ENCODE data around the gene FGF12. TPM values are rescaled to one million over a fixed set of nuclear protein-coding genes. Genes with fewer than 3 reads are reported as not detected.

FGF12 gene
- total RNA-seq, 2 donors from 2014 or later: 1.5 TPM; not detected in 1

DNA sequence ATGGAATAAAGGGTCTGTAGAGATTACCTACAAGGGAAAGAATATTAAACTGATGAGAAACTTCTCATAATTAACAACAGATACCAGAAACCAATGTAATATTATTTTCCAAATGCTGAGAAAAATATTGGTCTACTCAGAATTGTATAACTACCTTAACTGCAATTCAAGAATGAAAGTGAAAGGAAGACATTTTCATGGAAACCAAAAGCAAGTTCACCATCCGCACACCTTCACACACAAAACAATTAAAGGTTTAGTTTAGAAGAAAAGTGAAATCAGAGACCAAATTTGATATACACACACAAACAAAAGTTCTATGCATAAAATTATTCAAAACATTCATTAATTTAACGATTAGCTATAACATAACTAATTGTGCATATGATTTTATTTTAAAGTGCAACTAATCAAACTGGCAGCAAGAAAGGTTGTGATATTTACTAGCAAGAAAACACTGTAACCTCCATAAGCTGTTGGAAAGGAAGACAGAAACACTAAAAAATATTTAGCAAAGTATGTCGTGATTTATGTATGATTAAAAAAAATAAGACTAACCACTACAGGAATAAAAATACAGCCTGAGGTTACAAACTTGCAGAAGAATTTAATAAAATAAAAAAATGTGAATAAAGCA lies 395.5 kb downstream of the FGF12 start:
- ATAC-seq (ENCODE audit: insufficient number of reproducible peaks, low FRiP score, low read depth) (no peak), DNase-seq (ENCODE audit: low spot score) (no peak)
- Histone ChIP-seq H3K4me3 (no peak overlapping the region), H3K36me3 (no peaks in the 10 kb centered on the region), H3K4me1 (ENCODE audit: control insufficient read depth in 1 of 2, low read depth in 2 of 2) (no peaks in the 10 kb centered on the region), H3K27me3 (replicated peaks; ENCODE audit: insufficient read depth) (no peaks in the 10 kb centered on the region), H3K9me3 (no peaks in the 10 kb centered on the region), H3K27ac (no peak overlapping the region)
- TF ChIP-seq, protein P1, sequence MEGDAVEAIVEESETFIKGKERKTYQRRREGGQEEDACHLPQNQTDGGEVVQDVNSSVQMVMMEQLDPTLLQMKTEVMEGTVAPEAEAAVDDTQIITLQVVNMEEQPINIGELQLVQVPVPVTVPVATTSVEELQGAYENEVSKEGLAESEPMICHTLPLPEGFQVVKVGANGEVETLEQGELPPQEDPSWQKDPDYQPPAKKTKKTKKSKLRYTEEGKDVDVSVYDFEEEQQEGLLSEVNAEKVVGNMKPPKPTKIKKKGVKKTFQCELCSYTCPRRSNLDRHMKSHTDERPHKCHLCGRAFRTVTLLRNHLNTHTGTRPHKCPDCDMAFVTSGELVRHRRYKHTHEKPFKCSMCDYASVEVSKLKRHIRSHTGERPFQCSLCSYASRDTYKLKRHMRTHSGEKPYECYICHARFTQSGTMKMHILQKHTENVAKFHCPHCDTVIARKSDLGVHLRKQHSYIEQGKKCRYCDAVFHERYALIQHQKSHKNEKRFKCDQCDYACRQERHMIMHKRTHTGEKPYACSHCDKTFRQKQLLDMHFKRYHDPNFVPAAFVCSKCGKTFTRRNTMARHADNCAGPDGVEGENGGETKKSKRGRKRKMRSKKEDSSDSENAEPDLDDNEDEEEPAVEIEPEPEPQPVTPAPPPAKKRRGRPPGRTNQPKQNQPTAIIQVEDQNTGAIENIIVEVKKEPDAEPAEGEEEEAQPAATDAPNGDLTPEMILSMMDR (IDR thresholded peaks at IDR 0.05): no peak

DNA sequence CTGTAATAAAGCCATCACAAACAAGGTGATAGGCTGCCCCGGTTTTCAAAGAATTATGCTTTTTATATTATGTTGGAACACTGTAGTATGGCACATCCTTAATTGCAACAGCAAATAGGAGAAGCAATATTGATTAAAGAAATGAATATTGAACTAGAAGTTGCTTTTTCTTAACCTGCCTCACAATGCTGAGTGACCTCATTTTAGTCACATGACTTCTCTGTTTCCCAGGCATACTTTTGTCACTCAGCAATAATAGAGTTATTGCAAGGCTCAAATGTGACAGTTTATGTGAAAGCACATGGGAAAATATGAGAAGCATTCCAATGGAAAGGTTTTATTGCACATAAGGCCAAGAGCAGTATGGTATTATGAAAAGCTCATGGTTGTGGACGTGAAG lies 400.7 kb downstream of the FGF12 start:
- TF ChIP-seq, protein P1 (IDR thresholded peaks at IDR 0.05): no peak
- H3K27ac ChIP-seq: no peak overlapping the region
- H3K27me3 ChIP-seq (replicated peaks; ENCODE audit: insufficient read depth): no peaks in the 10 kb centered on the region
- no peaks in the 10 kb centered on the region for H3K36me3 ChIP-seq
- ATAC-seq (ENCODE audit: insufficient number of reproducible peaks, low FRiP score, low read depth): no peak
- H3K4me1 ChIP-seq (ENCODE audit: control insufficient read depth in 1 of 2, low read depth in 2 of 2): no peaks in the 10 kb centered on the region
- H3K9me3 ChIP-seq: no peaks in the 10 kb centered on the region
- H3K4me3 ChIP-seq: no peak overlapping the region
- DNase-seq (ENCODE audit: low spot score): no peak

- Histone ChIP-seq H3K4me3 (no peak overlapping the region), H3K27me3 (replicated peaks; ENCODE audit: insufficient read depth) (no peaks in the 10 kb centered on the region), H3K9me3 (no peaks in the 10 kb centered on the region), H3K4me1 (ENCODE audit: control insufficient read depth in 1 of 2, low read depth in 2 of 2) (no peaks in the 10 kb centered on the region), H3K36me3 (no peaks in the 10 kb centered on the region), H3K27ac (no peak overlapping the region)
- ATAC-seq (ENCODE audit: insufficient number of reproducible peaks, low FRiP score, low read depth): no peak
- TF ChIP-seq, protein P1 (IDR thresholded peaks at IDR 0.05): no peak
- DNase-seq (ENCODE audit: low spot score): no peak
These were observed 409.8 kb downstream of the FGF12 start for GRCh38 chr3:192317564-192317963.

GRCh38 chr3:192313605-192314004 lies 413.7 kb downstream of the FGF12 start:
- no peaks in the 10 kb centered on the region for H3K36me3 ChIP-seq
- DNase-seq (ENCODE audit: low spot score) (no peak), ATAC-seq (ENCODE audit: insufficient number of reproducible peaks, low FRiP score, low read depth) (no peak)
- TF ChIP-seq, protein P1 (IDR thresholded peaks at IDR 0.05): no peak
- H3K4me1 ChIP-seq (ENCODE audit: control insufficient read depth in 1 of 2, low read depth in 2 of 2): no peaks in the 10 kb centered on the region
- H3K9me3 ChIP-seq: no peaks in the 10 kb centered on the region
- H3K27ac ChIP-seq: no peak overlapping the region
- H3K27me3 ChIP-seq (replicated peaks; ENCODE audit: insufficient read depth): no peaks in the 10 kb centered on the region
- no peak overlapping the region for H3K4me3 ChIP-seq

DNA sequence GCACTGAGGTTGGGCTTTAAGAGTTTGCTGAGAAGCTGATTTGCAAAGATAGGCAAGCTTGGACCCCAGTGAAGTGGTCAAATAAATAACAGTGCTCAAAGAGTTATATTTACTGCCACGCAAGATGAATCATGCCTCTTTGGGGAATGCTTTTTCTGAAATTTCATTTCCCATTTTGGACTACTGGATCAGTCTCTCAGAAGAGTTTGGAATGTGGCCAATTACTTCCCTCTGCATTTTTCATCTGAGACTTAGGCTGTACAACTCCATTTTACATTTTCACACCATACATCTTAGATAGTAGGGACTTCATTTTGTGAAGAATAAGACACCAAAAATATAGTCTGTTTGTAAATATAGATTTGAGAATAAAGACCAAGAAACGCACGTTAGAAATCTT lies 419.7 kb downstream of the FGF12 start:
- ATAC-seq (ENCODE audit: insufficient number of reproducible peaks, low FRiP score, low read depth) (no peak), DNase-seq (ENCODE audit: low spot score) (no peak)
- TF ChIP-seq, protein P1 (IDR thresholded peaks at IDR 0.05): no peak
- no peaks in the 10 kb centered on the region for H3K27me3 ChIP-seq (replicated peaks; ENCODE audit: insufficient read depth)
- H3K4me3 ChIP-seq: no peak overlapping the region
- H3K27ac ChIP-seq: no peak overlapping the region
- no peaks in the 10 kb centered on the region for H3K9me3 ChIP-seq
- H3K36me3 ChIP-seq: no peaks in the 10 kb centered on the region
- no peaks in the 10 kb centered on the region for H3K4me1 ChIP-seq (ENCODE audit: control insufficient read depth in 1 of 2, low read depth in 2 of 2)

Data from thoracic aorta (tissue), 2 donors.